Cardiac muscle cell (in vitro differentiated cells and primary cell): ENCODE data around the gene ATXN7L3. TPM values are rescaled to one million over a fixed set of nuclear protein-coding genes. Genes with fewer than 3 reads are reported as not detected.

Experiments used
- DNase-seq, 2 donors: peaks; one replicate each; pipeline versions ENCODE4 v3.0.0 to v3.0.0-alpha.2; 2010 to 2017; ENCODE audit warnings: low read depth in 1 of 2, low spot score in 1 of 2
- H3K27ac ChIP-seq: fragments of 200-600 bp; sonication (generic); 2 replicates; pipeline ENCODE4 v1.5.1; 2016
- H3K27me3 ChIP-seq: fragments of 200-600 bp; sonication (generic); 2 replicates; pipeline ENCODE4 v1.6.0; 2016; ENCODE audit warnings: control low read depth
- H3K36me3 ChIP-seq: fragments of 200-600 bp; sonication (generic); 2 replicates; pipeline ENCODE4 v1.5.1; 2016; ENCODE audit warnings: control low read depth
- H3K4me1 ChIP-seq: fragments of 200-600 bp; sonication (generic); 2 replicates; pipeline ENCODE4 v1.8.1; 2017; ENCODE audit warnings: low read depth, mild to moderate bottlenecking, mixed run types
- H3K4me3 ChIP-seq: fragments of 200-600 bp; sonication (generic); 2 replicates; pipeline ENCODE4 v1.5.1; 2016; ENCODE audit warnings: mild to moderate bottlenecking
- H3K9me3 ChIP-seq: fragments of 200-600 bp; sonication (generic); 2 replicates; pipeline ENCODE4 v1.5.1; 2017; ENCODE audit warnings: low read depth, mild to moderate bottlenecking, control low read depth
- polyA plus RNA-seq: library from polyadenylated mRNA; unstranded; fragments of >200 nt; fragmentation: Nextera tagmentation; extraction: Ambion mirVana; gene quantifications from 2 replicates; pipeline ENCODE4 v1.2.1, GENCODE V29; 2016
- total RNA-seq: library from RNA; depleted of rRNA; stranded (reverse); fragments of >200 nt; gene quantifications from 2 replicates; pipeline ENCODE4 v1.2.3, GENCODE V29; 2016
- TF ChIP-seq, protein P1 (sequence below): IDR thresholded peaks from 2 replicates; pipeline ENCODE4 v1.5.1; 2012; ENCODE audit warnings: low read depth, mild to moderate bottlenecking, low read length

The ATXN7L3 gene
- total and polyA plus RNA-seq, 2 experiments from 2014 or later = 24.7 to 91.0 TPM

DNA sequence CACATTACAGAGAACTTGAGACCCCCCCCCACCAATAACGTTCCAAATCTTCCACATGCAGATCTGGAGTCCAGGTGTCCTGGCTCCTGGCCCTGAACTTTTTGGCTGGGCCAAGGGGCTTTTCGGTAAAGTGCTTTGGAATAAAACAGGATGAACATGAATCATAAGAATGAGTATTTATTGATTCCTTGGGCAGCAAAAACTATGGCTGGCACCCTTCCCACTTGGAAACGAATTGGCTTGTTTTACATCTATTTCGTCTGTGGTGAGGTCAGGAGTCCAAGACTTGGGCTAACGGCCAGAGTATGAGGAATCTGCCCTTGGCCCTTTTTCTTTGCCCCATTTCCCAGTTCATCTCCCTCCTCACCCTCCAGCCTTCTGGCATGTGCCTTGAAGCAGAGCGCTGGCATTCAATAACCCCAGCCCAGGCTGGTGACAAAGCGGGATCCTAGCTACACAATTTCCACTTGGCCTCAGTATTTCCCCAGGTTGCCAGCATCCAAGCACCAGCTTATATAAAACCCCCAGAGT lies 23.9 kb upstream of the ATXN7L3 start:
- peaks cover 7% of the 10 kb centered on the region for H3K4me1 ChIP-seq
- no peak overlapping the region for H3K27ac ChIP-seq
- H3K36me3 ChIP-seq = no peaks in the 10 kb centered on the region
- H3K9me3 ChIP-seq = no peaks in the 10 kb centered on the region
- no peaks in the 10 kb centered on the region for H3K27me3 ChIP-seq
- DNase-seq = peak in 1 of 2 donors; percentile 47
- no peak overlapping the region for H3K4me3 ChIP-seq
- TF ChIP-seq, protein P1, sequence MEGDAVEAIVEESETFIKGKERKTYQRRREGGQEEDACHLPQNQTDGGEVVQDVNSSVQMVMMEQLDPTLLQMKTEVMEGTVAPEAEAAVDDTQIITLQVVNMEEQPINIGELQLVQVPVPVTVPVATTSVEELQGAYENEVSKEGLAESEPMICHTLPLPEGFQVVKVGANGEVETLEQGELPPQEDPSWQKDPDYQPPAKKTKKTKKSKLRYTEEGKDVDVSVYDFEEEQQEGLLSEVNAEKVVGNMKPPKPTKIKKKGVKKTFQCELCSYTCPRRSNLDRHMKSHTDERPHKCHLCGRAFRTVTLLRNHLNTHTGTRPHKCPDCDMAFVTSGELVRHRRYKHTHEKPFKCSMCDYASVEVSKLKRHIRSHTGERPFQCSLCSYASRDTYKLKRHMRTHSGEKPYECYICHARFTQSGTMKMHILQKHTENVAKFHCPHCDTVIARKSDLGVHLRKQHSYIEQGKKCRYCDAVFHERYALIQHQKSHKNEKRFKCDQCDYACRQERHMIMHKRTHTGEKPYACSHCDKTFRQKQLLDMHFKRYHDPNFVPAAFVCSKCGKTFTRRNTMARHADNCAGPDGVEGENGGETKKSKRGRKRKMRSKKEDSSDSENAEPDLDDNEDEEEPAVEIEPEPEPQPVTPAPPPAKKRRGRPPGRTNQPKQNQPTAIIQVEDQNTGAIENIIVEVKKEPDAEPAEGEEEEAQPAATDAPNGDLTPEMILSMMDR = no peak

DNA sequence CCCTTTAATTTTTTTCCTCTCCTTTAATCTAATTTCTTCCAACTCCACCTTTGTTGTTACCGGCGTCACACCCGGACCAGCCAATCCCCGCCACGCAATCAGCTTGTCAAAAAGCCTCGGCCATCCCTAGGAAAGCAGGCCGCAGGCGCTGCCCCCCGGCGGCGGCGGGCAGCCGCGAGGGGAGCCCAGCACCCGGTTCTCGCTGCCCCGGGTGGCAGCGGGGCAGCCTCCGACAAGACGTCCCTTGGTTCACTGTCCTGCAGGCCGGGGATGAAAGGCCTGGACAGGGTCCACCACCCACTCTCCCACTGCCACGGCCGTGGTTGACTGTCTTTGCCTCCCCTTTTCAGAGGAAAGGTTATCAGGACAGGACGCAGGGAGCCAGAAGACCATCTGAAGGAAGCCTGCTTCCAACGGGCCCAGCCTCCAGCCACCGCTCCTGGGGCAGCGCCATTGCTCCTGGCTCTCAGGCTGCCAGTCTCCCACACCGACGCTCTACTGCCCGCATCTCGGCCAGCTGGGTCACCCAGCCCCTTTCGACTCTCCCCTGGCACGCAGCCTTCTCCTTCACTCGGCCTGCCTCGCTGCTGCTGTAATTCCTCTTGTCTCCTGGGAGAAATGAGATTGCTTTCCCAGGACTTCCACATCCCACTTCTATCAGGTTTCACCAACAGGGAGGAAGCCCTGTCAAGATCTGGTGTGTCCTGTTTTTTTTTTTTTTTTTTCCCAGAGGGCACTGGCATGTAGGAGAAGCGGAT lies 22.6 kb upstream of the ATXN7L3 start:
- Histone ChIP-seq H3K36me3 (no peaks in the 10 kb centered on the region), H3K9me3 (no peaks in the 10 kb centered on the region), H3K4me1 (peaks cover 12% of the 10 kb centered on the region), H3K27ac (peak overlapping the region; percentile 98), H3K4me3 (peak overlapping the region; percentile 100), H3K27me3 (no peaks in the 10 kb centered on the region)
- peak; percentile 84 to 87 for DNase-seq
- TF ChIP-seq, protein P1 = peak; percentile 33

DNA sequence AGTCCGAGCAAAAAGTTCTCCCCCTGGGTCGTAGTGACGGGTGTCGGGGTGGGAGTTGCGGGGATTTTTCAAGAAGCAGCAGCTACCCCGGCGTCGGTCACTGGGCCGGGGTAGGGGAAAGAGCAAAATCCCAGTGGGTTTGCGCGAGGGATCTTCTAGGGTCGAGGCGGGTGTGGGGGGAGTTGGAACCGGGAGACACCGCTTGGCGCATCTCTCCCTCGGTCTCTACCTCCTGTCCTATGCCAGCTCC lies 22.1 kb upstream of the ATXN7L3 start:
- Histone ChIP-seq H3K4me1 (peaks cover 16% of the 10 kb centered on the region), H3K9me3 (no peaks in the 10 kb centered on the region), H3K36me3 (peaks cover 3% of the 10 kb centered on the region), H3K27me3 (no peaks in the 10 kb centered on the region), H3K4me3 (peak overlapping the region; percentile 100), H3K27ac (peak overlapping the region; percentile 98)
- DNase-seq = no peak
- TF ChIP-seq, protein P1 = no peak

DNA sequence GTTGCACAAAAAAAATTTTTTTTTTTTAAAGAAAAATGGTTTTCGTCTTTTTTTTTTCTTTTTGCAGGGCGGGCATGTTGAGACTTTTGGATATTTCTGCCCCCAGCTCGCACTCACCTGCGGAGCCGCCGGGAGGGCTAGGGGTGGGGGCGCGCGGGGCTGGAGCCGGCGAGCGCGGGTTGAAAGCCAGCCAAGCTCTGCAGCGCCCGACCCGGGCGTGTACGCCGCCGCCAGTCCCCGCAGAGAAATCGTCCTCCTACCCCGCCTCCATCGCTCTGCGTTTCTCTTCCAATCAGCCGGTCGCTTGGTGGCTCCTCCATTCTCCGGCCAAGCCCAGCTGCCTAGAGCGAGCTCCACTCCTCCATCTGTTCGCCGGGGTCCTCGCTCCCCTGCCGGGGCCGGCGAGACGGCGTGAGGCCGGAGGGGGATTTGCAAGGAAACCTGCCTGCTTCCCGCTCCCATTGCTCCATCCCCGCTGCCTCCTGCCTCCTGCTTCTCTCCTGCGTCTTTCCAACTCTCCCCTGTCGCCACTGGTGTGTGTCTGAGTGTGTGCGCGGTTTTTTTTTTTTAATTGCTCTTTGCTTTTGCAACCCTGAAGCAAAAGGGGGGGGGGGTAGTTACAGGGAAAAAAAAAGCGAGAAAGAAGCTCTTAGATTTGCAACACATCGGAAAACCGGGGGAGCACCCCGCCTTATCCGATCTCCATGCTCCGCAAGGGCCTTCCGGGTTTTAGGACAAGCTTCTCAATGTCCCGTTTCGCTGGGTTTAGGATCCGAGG lies 21.6 kb upstream of the ATXN7L3 start:
- no peaks in the 10 kb centered on the region for H3K9me3 ChIP-seq
- TF ChIP-seq, protein P1 = peak; percentile 9
- H3K4me3 ChIP-seq = peak overlapping the region; percentile 100
- no peaks in the 10 kb centered on the region for H3K27me3 ChIP-seq
- DNase-seq = peak; percentile 87 to 92
- peaks cover 6% of the 10 kb centered on the region for H3K36me3 ChIP-seq
- peak overlapping the region; percentile 98 for H3K27ac ChIP-seq
- peaks cover 16% of the 10 kb centered on the region for H3K4me1 ChIP-seq

DNA sequence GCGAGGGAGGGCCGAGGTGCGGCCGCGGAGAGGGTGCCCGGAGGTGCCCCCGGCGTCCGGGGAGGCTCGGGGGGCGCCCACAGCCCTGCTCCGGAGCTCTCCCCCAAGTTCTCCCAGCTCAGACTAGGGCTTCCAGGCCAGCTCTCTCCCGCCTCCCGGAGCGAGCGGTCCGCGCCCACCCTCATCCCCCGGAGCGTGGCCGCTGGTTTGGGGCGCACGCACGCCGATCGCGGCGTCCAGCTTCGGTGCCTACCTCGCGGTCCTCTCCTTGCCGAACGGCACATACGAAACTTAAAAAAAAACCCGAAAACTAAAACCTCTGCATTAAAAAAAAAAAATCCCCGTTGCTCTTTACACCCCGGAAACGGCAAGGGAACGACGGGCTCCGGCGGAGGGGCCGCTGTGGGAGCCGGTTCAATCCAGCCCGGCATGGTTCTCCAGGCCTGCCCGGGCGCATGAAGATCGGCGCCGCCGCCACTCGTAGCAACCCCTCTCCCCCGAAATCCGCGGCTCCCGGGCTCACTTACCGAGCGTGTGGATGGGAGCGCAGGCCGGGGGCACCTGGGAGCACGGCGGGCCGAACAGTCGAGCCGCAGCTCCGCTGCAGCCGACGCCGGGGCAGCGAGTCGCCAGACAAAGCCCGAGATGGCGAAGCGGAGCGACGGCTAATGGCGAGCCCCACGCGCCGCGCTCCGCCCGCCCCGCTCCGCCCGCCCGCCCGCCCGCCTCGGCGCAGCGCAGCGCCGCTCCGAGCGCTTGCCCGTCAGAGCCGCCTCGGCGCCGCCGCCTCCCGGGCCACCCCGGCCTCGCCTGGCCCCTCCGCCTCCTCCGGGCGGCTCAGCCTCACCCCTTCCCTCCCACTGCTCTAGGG lies 20.8 kb upstream of the ATXN7L3 start:
- Histone ChIP-seq H3K4me3 (peak overlapping the region; percentile 100), H3K36me3 (peaks cover 14% of the 10 kb centered on the region), H3K9me3 (no peaks in the 10 kb centered on the region), H3K27ac (peak overlapping the region; percentile 98), H3K4me1 (peaks cover 16% of the 10 kb centered on the region), H3K27me3 (no peaks in the 10 kb centered on the region)
- DNase-seq = peak; percentile 68 to 71
- TF ChIP-seq, protein P1 = no peak
